Smooth muscle cell (in vitro differentiated cells): Measurements from ENCODE around the gene DENND1A. TPM values are rescaled to one million over a fixed set of nuclear protein-coding genes. Genes with fewer than 3 reads are reported as not detected.

Source experiments
- DNase-seq: peaks from one replicate; lab custom pipeline; 2025; ENCODE audit not compliant: unreplicated experiment; lab: John Stamatoyannopoulos, UW
- H2AFZ ChIP-seq: fragments of 200-600 bp; sonication (generic); 2 replicates; pipeline ENCODE4 v1.6.0; 2016; ENCODE audit warnings: antibody characterized with exemption, low read depth, mild to moderate bottlenecking
- H3F3A ChIP-seq: fragments of 200-600 bp; sonication (generic); 2 replicates; pipeline ENCODE4 v1.6.0; 2017; ENCODE audit warnings: antibody characterized with exemption, low read depth
- H3K27ac ChIP-seq: fragments of 200-600 bp; sonication (generic); 2 replicates; pipeline ENCODE4 v1.5.1; 2016; ENCODE audit warnings: low read depth, mild to moderate bottlenecking
- H3K27me3 ChIP-seq: fragments of 200-600 bp; sonication (generic); 2 replicates; pipeline ENCODE4 v1.6.1; 2016; ENCODE audit warnings: low read depth, mild to moderate bottlenecking
- H3K36me3 ChIP-seq: fragments of 200-600 bp; sonication (generic); 2 replicates; pipeline ENCODE4 v1.5.1; 2016; ENCODE audit warnings: low read depth
- H3K4me1 ChIP-seq: fragments of 200-600 bp; sonication (generic); 2 replicates; pipeline ENCODE4 v1.5.1; 2016; ENCODE audit warnings: low read depth
- H3K4me2 ChIP-seq: fragments of 200-600 bp; sonication (generic); 2 replicates; pipeline ENCODE4 v1.6.0; 2016; ENCODE audit warnings: mild to moderate bottlenecking
- H3K4me3 ChIP-seq: fragments of 200-600 bp; sonication (generic); 2 replicates; pipeline ENCODE4 v1.5.1; 2016; ENCODE audit warnings: mild to moderate bottlenecking
- H3K79me2 ChIP-seq: fragments of 200-600 bp; sonication (generic); 2 replicates; pipeline ENCODE4 v1.6.0; 2016; ENCODE audit warnings: low read depth, mild to moderate bottlenecking
- H3K9ac ChIP-seq: fragments of 200-600 bp; sonication (generic); 2 replicates; pipeline ENCODE4 v1.6.0; 2016; ENCODE audit warnings: low read depth
- H3K9me3 ChIP-seq: fragments of 200-600 bp; sonication (generic); replicated peaks from 2 replicates; pipeline ENCODE4 v1.5.1; 2016; ENCODE audit warnings: low read depth
- H4K20me1 ChIP-seq: fragments of 200-600 bp; sonication (generic); 2 replicates; pipeline ENCODE4 v1.6.0; 2016; ENCODE audit warnings: low read depth
- WGBS: methylation state at CpG from one replicate; pipeline ENCODE4 v1.1.7; 2016; ENCODE audit warnings: low lambda C conversion rate; 5-methylcytosine and 5-hydroxymethylcytosine counted together
- polyA plus RNA-seq: library from polyadenylated mRNA; unstranded; fragments of >200 nt; fragmentation: Nextera tagmentation; extraction: Ambion mirVana; gene quantifications from 2 replicates; pipeline ENCODE4 v1.2.1, GENCODE V29; 2016
- total RNA-seq: library from RNA; depleted of rRNA; stranded (reverse); fragments of >200 nt; gene quantifications from 2 replicates; pipeline ENCODE4 v1.2.3, GENCODE V29; 2014
- TF ChIP-seq, protein P1 (sequence below): fragments of 200-600 bp; sonication (generic); IDR thresholded peaks from 2 replicates; pipeline ENCODE4 v1.5.1; 2017; ENCODE audit warnings: borderline replicate concordance, mild to moderate bottlenecking, antibody characterized with exemption; ENCODE audit not compliant: insufficient read depth, poor library complexity, severe bottlenecking

The DENND1A gene
- total and polyA plus RNA-seq, 2 experiments from 2014 or later = 8.1 to 20.2 TPM

DNA sequence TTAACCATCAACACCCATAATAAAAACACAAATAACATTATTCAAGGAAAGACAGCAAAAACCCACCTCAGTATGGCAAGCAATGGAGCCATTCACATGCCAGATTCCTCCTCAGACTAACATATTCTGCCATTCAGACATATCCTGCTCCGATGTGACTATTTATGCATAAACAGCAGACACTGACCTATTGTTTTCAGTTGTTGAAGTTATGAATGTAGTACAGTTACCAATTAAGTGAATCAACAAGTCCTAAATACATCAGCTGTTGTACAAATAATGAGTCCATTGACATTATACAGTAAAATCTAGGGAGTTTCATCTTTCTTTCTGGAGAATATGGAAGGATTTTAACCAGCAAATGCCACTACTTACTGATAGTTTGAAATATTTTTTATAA, 131.7 kb downstream of the DENND1A start:
- WGBS = 87% methylated on average over 1 of the region's 1 CpG

DNA sequence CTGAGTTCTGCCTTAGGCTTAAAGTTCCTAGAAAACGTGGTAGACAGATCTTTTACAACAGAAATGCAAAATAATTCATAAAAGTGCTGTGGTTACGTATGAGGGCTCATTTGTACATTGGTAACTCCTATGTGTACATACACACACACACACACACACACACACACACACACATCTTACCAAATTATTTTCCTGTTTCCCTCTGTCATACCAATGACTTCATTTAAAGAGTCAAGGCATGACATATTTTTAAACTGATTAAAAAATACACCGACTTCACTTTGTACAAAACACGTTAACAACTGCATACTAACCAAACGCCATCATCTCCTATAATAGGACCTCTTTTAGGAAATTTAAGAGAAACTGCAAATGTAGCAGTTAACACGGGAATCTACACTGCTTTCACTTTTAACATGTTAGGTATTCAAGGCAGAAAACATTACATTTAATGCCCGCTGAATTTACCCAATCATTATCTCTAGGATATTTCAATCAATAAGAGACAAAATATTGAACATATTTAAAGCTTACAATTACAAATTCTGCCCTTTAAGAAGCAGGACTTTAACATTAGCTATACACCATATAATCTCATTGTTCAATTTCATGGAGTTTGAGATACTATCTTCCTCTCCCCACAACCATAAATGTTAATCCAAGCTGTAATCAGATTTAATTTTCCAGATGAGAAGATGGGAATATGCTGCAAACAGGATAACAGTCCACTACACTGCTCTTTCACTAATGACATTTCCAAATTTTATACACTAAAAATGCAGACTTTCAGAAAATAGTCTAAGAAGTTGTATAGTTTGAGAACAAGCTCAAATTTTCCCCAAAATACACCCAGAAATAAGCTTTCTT, 133.1 kb downstream of the DENND1A start:
- Histone ChIP-seq H3K4me1 (no peaks in the 10 kb centered on the region), H2AFZ (no peak overlapping the region), H3K79me2 (no peaks in the 10 kb centered on the region), H3K9ac (no peak overlapping the region), H3F3A (no peaks in the 10 kb centered on the region), H3K27ac (no peak overlapping the region), H3K9me3 (no peaks in the 10 kb centered on the region), H3K4me3 (no peak overlapping the region), H3K27me3 (no peaks in the 10 kb centered on the region), H3K4me2 (no peak overlapping the region), H3K36me3 (no peaks in the 10 kb centered on the region), H4K20me1 (peaks cover 20% of the 10 kb centered on the region)
- TF ChIP-seq, protein P1, sequence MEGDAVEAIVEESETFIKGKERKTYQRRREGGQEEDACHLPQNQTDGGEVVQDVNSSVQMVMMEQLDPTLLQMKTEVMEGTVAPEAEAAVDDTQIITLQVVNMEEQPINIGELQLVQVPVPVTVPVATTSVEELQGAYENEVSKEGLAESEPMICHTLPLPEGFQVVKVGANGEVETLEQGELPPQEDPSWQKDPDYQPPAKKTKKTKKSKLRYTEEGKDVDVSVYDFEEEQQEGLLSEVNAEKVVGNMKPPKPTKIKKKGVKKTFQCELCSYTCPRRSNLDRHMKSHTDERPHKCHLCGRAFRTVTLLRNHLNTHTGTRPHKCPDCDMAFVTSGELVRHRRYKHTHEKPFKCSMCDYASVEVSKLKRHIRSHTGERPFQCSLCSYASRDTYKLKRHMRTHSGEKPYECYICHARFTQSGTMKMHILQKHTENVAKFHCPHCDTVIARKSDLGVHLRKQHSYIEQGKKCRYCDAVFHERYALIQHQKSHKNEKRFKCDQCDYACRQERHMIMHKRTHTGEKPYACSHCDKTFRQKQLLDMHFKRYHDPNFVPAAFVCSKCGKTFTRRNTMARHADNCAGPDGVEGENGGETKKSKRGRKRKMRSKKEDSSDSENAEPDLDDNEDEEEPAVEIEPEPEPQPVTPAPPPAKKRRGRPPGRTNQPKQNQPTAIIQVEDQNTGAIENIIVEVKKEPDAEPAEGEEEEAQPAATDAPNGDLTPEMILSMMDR = no peak
- WGBS = 92% methylated on average over 7 of the region's 7 CpGs
- no peak for DNase-seq

More for the DNA sequence above, 131.7 kb downstream of the DENND1A start:
- H3K27me3 ChIP-seq = no peaks in the 10 kb centered on the region
- H4K20me1 ChIP-seq = peaks cover 20% of the 10 kb centered on the region
- no peak overlapping the region for H3K4me2 ChIP-seq
- H2AFZ ChIP-seq = no peak overlapping the region
- H3K4me1 ChIP-seq = no peaks in the 10 kb centered on the region
- DNase-seq = no peak
- H3K79me2 ChIP-seq = no peaks in the 10 kb centered on the region
- no peaks in the 10 kb centered on the region for H3F3A ChIP-seq
- TF ChIP-seq, protein P1 = no peak
- H3K9ac ChIP-seq = no peak overlapping the region
- no peaks in the 10 kb centered on the region for H3K36me3 ChIP-seq
- no peaks in the 10 kb centered on the region for H3K9me3 ChIP-seq
- no peak overlapping the region for H3K4me3 ChIP-seq
- no peak overlapping the region for H3K27ac ChIP-seq

DNA sequence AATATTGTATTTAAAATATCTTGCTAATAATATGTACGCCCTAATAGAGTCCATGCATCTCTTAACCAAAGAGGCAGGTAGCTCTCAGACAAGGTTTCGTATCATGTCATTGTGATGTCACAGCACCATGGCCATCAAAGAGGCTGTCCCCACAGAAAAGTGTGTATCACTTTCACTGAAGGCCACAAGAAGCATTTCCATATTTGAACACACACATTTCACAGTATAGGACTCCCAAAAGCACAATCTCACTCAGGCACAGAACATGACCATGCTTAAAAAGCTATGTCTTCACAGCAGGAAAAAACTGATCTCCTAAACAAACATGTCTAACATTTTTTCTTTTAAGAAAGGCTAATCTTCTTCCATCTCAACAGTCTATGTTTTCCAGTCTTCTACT, 133.8 kb downstream of the DENND1A start:
- H3K9ac ChIP-seq = no peak overlapping the region
- no peaks in the 10 kb centered on the region for H3K9me3 ChIP-seq
- TF ChIP-seq, protein P1 = no peak
- DNase-seq = no peak
- H3K27ac ChIP-seq = no peak overlapping the region
- H3K27me3 ChIP-seq = no peaks in the 10 kb centered on the region
- no peaks in the 10 kb centered on the region for H3K4me1 ChIP-seq
- no peak overlapping the region for H3K4me3 ChIP-seq
- no peak overlapping the region for H2AFZ ChIP-seq
- H3F3A ChIP-seq = no peaks in the 10 kb centered on the region
- peaks cover 16% of the 10 kb centered on the region for H4K20me1 ChIP-seq
- H3K4me2 ChIP-seq = no peak overlapping the region
- no peaks in the 10 kb centered on the region for H3K36me3 ChIP-seq
- WGBS = 89% methylated on average over 2 of the region's 2 CpGs
- H3K79me2 ChIP-seq = no peaks in the 10 kb centered on the region
